Activated CD4-positive, alpha-beta T cell treated with anti-CD3 and anti-CD28 coated beads, Interleukin-2, amount 10 ng/mL, durations not matched to agents 24 days and 14 days (primary cell): ENCODE measurements around the gene ROR2. TPM values are rescaled to one million over a fixed set of nuclear protein-coding genes. Genes with fewer than 3 reads are reported as not detected.

Experiments used
- DNase-seq: peaks from one replicate; pipeline ENCODE4 v3.0.0; 2022
- H3K27ac Mint-ChIP-seq: one replicate; pipeline ENCODE4 v1.8.0; 2022; ENCODE audit warnings: mild to moderate bottlenecking, mixed read lengths
- H3K27me3 Mint-ChIP-seq: one replicate; pipeline ENCODE4 v1.8.0; 2022; ENCODE audit warnings: mixed read lengths
- H3K36me3 Mint-ChIP-seq: one replicate; pipeline ENCODE4 v1.8.0; 2022; ENCODE audit warnings: low read depth, mild to moderate bottlenecking, mixed read lengths
- H3K4me1 Mint-ChIP-seq: one replicate; pipeline ENCODE4 v1.8.0; 2021; ENCODE audit warnings: mixed read lengths
- H3K4me3 Mint-ChIP-seq: one replicate; pipeline ENCODE4 v1.8.0; 2022; ENCODE audit warnings: mild to moderate bottlenecking, moderate library complexity, mixed read lengths
- H3K9me3 Mint-ChIP-seq: one replicate; pipeline ENCODE4 v1.8.0; 2021; ENCODE audit warnings: mixed read lengths
- intact Hi-C: fragments of 100-400 bp; cut with micrococcal nuclease; formaldehyde crosslinking; loops from one replicate; pipeline ENCODE4 v1.15.1; 2023
- total RNA-seq: library from RNA; stranded (reverse); gene quantifications from 2 replicates; pipeline ENCODE4 v1.2.3, GENCODE V29; 2022

The ROR2 gene
- total RNA-seq, 1 donor from 2014 or later, result 0.40 TPM

DNA sequence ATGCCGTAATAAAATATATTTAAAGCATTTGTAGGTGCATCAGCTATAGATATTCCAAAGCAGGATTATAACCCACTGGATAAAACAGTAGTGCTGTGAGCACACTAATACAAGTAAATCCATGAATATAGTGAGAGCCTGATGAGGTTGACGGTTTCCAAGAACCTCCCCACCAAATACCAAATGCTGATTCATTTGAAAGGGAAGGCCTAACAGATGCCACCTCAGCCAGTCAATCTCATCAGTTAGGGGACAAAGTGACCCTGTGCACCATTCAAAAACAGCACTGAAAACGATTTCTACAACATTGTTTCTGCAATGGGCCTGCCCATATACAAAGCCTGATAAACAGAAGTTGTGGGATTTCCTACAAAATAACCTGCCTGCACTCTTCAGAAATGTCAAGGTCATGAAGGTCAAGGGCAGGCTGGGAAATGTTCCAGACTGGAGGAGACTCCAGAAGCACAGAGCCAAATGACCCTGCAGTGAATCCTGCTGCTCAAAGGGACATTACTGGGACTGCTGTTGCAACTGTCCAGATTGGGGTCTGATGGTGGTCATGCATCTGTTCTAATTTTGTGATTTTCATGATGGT lies 69.6 kb downstream of the ROR2 start:
- H3K9me3 Mint-ChIP-seq, result no peaks in the 10 kb centered on the region
- peaks cover 37% of the 10 kb centered on the region for H3K27me3 Mint-ChIP-seq
- no peak overlapping the region for H3K4me3 Mint-ChIP-seq
- H3K27ac Mint-ChIP-seq, result no peak overlapping the region
- no peak for DNase-seq
- no peaks in the 10 kb centered on the region for H3K4me1 Mint-ChIP-seq
- no peaks in the 10 kb centered on the region for H3K36me3 Mint-ChIP-seq
- intact Hi-C loops, result loop anchor here (10.0 kb wide), 1 partner anchor 106 kb away; no protein-coding TSS in a partner anchor

- H3K36me3 Mint-ChIP-seq, result no peaks in the 10 kb centered on the region
- no peak for DNase-seq
- intact Hi-C loops, result no loop called here
- no peaks in the 10 kb centered on the region for H3K4me1 Mint-ChIP-seq
- no peak overlapping the region for H3K4me3 Mint-ChIP-seq
- no peak overlapping the region for H3K27ac Mint-ChIP-seq
- no peaks in the 10 kb centered on the region for H3K9me3 Mint-ChIP-seq
- peaks cover 36% of the 10 kb centered on the region for H3K27me3 Mint-ChIP-seq
Observed at GRCh38 chr9:91879231-91879630, 70.8 kb downstream of the ROR2 start.

DNA sequence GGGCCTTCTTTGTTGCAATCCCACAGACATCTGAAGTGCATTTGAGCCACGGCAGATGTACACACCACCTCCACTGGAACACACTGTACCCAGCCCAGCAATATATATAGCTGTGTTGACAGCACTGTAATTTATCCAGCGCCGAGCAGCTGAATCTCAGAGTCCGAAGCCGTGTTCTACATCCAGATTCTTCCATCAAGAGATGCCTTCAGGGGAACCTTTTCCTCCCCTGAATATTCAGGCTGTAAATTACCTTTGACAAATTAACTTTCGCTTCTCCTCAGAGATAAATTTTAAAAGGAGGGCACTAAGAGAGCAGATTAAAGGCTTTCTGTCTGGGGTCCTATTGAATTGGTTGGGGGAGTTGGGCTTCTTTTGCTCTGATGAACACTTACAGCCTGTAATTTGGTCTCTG lies 76.4 kb downstream of the ROR2 start:
- Mint-ChIP-seq H3K9me3 (no peaks in the 10 kb centered on the region), H3K36me3 (no peaks in the 10 kb centered on the region), H3K4me1 (no peaks in the 10 kb centered on the region), H3K27me3 (peaks cover 36% of the 10 kb centered on the region), H3K4me3 (no peak overlapping the region), H3K27ac (no peak overlapping the region)
- no peak for DNase-seq
- intact Hi-C loops, result no loop called here

GRCh38 chr9:91868732-91869391 lies 81.2 kb downstream of the ROR2 start:
- Mint-ChIP-seq H3K4me1 (no peaks in the 10 kb centered on the region), H3K27me3 (peaks cover 44% of the 10 kb centered on the region), H3K4me3 (no peak overlapping the region), H3K36me3 (no peaks in the 10 kb centered on the region), H3K9me3 (no peaks in the 10 kb centered on the region), H3K27ac (no peak overlapping the region)
- intact Hi-C loops, result no loop called here
- no peak for DNase-seq

- peaks cover 52% of the 10 kb centered on the region for H3K27me3 Mint-ChIP-seq
- H3K36me3 Mint-ChIP-seq, result no peaks in the 10 kb centered on the region
- intact Hi-C loops, result no loop called here
Observed at GRCh38 chr9:91867740-91868139, 82.3 kb downstream of the ROR2 start.

GRCh38 chr9:91865041-91865440 lies 85.0 kb downstream of the ROR2 start:
- H3K4me3 Mint-ChIP-seq, result no peak overlapping the region
- H3K36me3 Mint-ChIP-seq, result no peaks in the 10 kb centered on the region
- H3K9me3 Mint-ChIP-seq, result no peaks in the 10 kb centered on the region
- DNase-seq, result no peak
- no peak overlapping the region for H3K27ac Mint-ChIP-seq
- no peaks in the 10 kb centered on the region for H3K4me1 Mint-ChIP-seq
- peaks cover 44% of the 10 kb centered on the region for H3K27me3 Mint-ChIP-seq
- intact Hi-C loops, result no loop called here

More at GRCh38 chr9:91867740-91868139, 82.3 kb downstream of the ROR2 start:
- H3K4me1 Mint-ChIP-seq, result no peaks in the 10 kb centered on the region
- DNase-seq, result no peak
- H3K27ac Mint-ChIP-seq, result no peak overlapping the region
- H3K4me3 Mint-ChIP-seq, result no peak overlapping the region
- no peaks in the 10 kb centered on the region for H3K9me3 Mint-ChIP-seq

DNA sequence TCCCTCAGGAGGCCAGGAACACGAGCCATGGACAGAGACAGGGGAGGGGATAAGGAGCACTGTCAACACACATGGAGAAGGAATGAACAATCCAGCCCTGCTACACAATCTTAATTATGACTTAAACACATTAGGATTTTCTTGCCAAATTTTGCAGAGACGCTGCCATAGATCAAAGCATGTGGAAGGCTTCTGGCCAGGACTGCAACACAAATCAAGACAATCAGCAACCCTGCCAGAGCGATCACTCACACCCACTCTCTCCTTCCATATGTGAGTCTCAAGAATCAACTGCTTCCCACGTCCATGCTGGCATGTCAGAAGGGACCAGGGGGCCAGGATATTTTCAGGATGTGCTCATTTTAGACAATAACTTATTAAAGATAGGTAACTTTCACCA lies 85.6 kb downstream of the ROR2 start:
- H3K27me3 Mint-ChIP-seq, result peaks cover 41% of the 10 kb centered on the region
- no peak for DNase-seq
- H3K4me3 Mint-ChIP-seq, result no peak overlapping the region
- intact Hi-C loops, result no loop called here
- H3K4me1 Mint-ChIP-seq, result no peaks in the 10 kb centered on the region
- H3K36me3 Mint-ChIP-seq, result no peaks in the 10 kb centered on the region
- no peak overlapping the region for H3K27ac Mint-ChIP-seq
- no peaks in the 10 kb centered on the region for H3K9me3 Mint-ChIP-seq

- H3K4me1 Mint-ChIP-seq, result no peaks in the 10 kb centered on the region
- intact Hi-C loops, result no loop called here
- H3K9me3 Mint-ChIP-seq, result no peaks in the 10 kb centered on the region
- no peak for DNase-seq
- no peaks in the 10 kb centered on the region for H3K36me3 Mint-ChIP-seq
- no peak overlapping the region for H3K4me3 Mint-ChIP-seq
- H3K27me3 Mint-ChIP-seq, result peaks cover 33% of the 10 kb centered on the region
- H3K27ac Mint-ChIP-seq, result no peak overlapping the region
Observed at GRCh38 chr9:91863469-91863868, 86.6 kb downstream of the ROR2 start.

- H3K36me3 Mint-ChIP-seq, result no peaks in the 10 kb centered on the region
- no peaks in the 10 kb centered on the region for H3K9me3 Mint-ChIP-seq
- no peak overlapping the region for H3K27ac Mint-ChIP-seq
- intact Hi-C loops, result no loop called here
- H3K4me1 Mint-ChIP-seq, result no peaks in the 10 kb centered on the region
- peaks cover 4% of the 10 kb centered on the region for H3K27me3 Mint-ChIP-seq
- no peak for DNase-seq
- H3K4me3 Mint-ChIP-seq, result no peak overlapping the region
Observed at GRCh38 chr9:91858213-91859030, 91.6 kb downstream of the ROR2 start.

GRCh38 chr9:91857291-91858212 lies 92.5 kb downstream of the ROR2 start:
- Mint-ChIP-seq H3K9me3 (no peaks in the 10 kb centered on the region), H3K4me1 (no peaks in the 10 kb centered on the region), H3K36me3 (no peaks in the 10 kb centered on the region), H3K27ac (no peak overlapping the region), H3K4me3 (no peak overlapping the region), H3K27me3 (no peaks in the 10 kb centered on the region)
- intact Hi-C loops, result no loop called here
- no peak for DNase-seq

DNA sequence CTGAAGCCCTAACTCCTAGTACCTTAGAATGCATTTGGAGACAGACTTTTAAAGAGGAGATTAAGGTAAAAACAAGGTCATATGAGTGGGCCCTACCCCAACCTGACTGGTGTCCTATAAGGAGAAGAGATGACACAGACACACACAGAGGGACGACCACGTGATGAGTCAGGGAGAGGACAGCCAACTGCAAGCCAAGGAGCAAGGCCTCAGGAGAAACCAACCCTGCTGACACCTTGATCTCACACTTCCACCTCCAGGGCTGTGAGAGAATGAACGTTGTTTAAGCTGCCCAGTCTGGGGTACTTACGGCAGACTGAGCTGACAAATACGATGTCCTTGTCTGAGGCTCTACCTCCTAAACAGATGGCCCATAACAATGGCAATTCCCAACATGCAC lies 93.6 kb downstream of the ROR2 start:
- Mint-ChIP-seq H3K9me3 (no peaks in the 10 kb centered on the region), H3K36me3 (no peaks in the 10 kb centered on the region), H3K27me3 (no peaks in the 10 kb centered on the region), H3K27ac (no peak overlapping the region), H3K4me1 (no peaks in the 10 kb centered on the region), H3K4me3 (no peak overlapping the region)
- intact Hi-C loops, result no loop called here
- DNase-seq, result no peak

DNA sequence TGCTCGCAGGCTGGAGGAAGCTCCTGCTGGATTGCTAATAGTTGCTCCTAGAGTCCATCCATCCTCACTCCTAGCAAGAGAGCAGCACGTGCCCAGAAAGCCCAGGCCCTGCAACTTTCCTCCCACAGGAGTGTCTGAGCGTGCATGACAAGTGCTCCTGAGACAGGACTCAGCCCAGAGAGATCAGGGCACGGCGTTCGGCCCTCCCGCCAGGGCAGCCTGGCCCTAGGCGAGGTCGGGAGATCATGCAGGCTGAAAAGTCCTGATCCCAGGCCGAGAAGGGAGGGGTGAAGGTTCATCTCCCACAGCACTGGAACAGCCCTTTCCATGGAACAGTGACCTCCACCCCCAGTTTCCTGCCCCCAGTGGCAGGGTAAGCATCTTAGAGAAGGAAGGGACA lies 94.8 kb downstream of the ROR2 start:
- no peak for DNase-seq
- Mint-ChIP-seq H3K4me3 (no peak overlapping the region), H3K27ac (no peak overlapping the region), H3K9me3 (no peaks in the 10 kb centered on the region), H3K4me1 (no peaks in the 10 kb centered on the region), H3K36me3 (no peaks in the 10 kb centered on the region), H3K27me3 (peaks cover 3% of the 10 kb centered on the region)
- intact Hi-C loops, result no loop called here

DNA sequence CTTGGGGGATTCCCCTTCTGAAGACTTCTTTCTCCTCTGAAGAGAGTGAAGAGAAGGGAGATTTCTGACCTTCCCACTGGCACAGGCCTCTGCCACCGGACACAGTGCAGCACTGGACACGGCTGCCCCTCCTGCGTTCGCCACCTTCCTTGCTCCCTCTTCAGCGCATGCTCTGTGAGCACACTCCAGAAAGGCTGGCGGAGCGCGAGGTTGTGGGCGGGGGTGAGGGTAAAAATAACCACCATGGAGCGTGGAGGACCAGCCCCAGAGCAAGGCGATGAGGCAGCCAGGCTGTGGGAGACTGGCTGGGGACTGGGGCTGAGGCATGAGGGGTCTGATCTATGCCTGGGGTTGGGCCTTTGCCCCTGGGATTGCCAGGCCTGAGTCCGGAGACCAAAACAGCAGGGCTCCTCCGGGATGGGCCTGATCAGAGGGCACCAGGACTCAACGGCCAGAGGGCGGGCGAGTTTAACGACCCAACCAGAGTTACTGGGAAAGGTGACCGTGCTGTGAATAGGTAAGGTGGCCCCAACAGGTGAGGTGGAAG lies 97.2 kb downstream of the ROR2 start:
- no peak for DNase-seq

More for the DNA sequence above, 97.2 kb downstream of the ROR2 start:
- Mint-ChIP-seq H3K27ac (no peak overlapping the region), H3K27me3 (peaks cover 8% of the 10 kb centered on the region), H3K4me3 (no peak overlapping the region), H3K9me3 (no peaks in the 10 kb centered on the region), H3K4me1 (peaks cover 2% of the 10 kb centered on the region), H3K36me3 (no peaks in the 10 kb centered on the region)
- intact Hi-C loops, result no loop called here
